Embryonic facial prominence (tissue), 1 donor: Measurements from ENCODE around the gene THY1.
"Not testable (repeated sequence)": the region's sequence is repeated elsewhere in the genome, so short reads cannot be mapped to it uniquely, and the experiment has no call there.

Experiments
- DNase-seq: peaks from one replicate; pipeline ENCODE4 v3.0.0-alpha.2; 2016; ENCODE audit errors: extremely low spot score

THY1 gene

DNA sequence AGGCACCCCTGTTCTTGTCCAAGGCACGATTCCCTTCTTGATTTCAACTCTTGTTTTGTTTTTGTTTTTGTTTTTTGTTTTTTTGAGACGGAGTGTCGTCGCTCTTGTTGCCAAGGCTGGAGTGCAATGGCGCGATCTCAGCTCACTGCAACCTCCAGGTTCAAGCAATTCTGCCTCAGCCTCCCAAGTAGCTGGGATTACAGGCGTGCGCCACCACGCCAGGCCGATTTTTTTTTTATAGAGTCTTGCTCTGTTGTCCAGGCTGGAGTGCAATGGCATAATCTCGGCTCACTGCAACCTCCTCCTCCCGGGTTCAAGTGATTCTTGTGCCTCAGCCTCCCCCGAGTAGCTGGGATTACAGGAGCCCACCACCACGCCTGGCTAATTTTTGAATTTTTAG, 40.5 kb downstream of the THY1 start:
- DNase-seq, result not testable (repeated sequence)

DNA sequence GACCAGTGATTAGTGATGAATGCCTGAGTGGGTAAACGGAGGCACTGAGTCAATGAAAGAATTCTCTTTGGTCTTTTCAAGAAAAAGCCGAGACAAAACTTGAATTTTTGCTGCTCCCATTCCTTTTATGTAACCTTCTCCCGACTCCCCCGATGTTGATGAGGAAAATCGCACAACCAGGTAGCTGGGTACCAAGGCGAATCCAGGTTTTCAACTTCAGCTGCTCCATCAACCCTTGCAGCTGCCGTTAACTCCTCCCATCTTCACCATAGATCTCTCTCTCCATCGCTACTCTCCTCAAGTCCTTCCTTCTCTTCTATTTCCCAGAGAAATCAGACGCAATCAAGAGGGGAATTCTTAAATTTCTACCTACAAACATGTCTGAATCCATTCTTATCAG, 40.9 kb downstream of the THY1 start:
- DNase-seq, result no peak

DNA sequence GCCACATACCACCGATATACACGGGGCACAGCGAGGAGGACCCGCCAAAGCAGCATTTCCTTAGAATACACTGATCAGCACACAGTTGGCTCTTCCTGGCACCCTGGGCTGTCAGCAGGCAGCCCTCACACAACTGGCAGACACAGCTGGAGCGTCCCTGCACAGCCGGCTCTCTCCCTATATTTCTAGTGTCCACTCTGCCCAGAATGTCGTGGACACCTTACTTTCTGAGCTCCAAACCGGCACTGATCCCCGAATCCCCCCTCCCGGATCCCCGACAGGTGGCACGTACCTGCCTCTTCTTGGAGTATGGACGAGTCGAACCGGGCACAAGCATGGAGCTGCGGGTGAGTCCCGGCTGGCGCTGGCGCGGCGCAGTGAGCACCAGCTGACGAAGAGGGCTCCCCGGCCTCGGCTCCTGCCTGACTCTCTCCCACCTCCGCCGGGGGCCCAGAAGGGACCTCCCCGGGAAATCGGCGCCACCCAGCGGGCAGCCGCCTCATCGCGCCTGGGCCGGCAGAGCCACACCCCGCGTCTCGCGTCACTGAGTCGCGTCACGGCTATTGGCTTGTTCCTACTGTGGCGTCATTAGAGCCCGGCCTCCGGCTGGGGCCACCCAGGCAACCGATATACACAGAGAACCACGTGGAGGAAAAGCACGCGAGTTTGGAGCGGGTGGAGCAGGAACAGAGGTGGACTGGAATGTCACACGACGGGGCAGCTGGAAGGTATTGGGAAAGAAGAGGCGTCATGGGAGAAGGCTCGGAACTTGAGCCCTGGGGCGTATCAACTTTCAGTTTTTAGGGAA, 41.6 kb downstream of the THY1 start, which contains the start of gene USP2:
USP2 (minus strand) TSS at position 510 of the 808 bp plus-strand sequence. CDS start 8,210 bp downstream, outside the sequence.
- peak; percentile 95 for DNase-seq

DNA sequence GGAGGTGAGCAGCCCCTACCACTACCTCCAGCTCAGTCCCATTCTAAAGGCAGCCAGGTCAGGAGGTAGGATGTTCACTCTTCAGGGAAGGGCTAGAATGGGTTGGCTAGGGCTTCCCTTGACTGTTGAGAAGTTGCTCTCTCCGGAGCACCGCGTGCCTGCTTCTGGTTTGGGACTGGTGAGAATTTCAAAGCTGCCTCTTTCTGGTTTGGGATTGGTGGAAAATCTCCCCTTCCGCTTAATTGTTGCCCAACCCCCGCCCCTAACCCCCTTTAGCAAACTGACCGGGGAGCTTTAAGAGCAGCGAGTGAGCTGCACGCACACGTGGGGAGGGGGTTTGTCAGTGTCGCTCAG, 42.2 kb downstream of the THY1 start:
- no peak for DNase-seq

DNA sequence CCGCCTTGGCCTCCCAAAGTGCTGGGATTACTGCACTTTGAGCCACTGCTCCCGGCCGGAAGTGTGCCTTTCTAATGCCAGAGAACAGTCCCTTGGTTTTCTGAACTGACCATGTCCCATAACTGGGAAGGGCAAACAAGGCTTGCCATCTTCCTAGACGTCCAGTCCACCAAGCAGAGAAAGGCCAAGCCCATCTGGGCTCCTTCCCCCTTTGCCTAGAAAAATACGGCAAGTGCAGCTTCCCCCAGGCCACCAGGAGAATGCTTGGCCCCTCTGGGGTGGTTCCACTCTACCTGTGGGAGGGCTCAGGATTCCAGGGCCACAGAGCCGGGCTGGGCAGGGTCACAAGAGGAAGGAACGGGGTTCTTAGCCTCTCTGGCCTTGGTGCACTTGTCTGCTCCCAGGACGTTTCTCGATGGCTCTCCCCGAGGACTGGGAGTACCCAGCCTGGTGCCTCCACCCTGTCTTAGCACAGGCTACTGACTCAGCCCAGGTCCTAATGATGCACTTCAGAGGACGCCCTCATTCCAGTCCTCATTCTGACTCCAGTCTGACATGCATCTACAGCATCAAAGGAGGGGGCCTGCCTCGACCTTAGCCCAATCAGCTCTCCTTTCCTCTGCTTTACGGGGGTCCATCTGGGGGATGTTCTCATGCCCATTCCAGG, 42.7 kb downstream of the THY1 start:
- no peak for DNase-seq

DNA sequence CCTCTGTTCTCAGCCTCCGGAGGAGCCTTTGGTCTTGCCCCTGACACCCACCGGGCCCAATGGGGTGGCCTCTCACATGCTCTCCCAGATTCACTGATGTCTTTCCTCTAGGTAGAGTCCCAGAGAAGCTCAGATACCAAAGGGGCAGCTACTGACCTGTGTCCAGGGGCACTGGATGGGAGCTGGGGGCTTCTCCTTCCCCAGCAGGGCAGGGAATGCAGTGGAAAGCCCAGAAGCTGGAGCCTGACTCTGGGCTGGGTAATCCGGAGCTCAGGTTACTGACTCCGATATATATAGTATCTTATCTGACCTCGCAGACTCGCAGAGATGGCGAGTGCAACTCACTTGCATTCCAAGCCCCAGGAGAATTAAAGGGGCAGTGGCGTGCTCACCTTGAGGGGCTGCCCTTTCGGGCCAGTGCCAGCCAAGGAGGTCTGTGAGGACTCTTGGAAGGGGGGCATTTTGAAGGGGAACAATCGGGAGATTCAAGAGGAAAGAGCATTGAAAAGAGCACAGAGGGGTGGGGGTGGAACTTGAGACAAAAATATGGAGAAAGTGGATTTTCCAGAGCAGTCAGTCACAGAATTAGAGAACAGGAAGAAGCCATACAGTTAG, 44.0 kb downstream of the THY1 start:
- DNase-seq, result no peak

GRCh38 chr11:119377961-119378667, 44.9 kb downstream of the THY1 start:
- DNase-seq, result no peak

DNA sequence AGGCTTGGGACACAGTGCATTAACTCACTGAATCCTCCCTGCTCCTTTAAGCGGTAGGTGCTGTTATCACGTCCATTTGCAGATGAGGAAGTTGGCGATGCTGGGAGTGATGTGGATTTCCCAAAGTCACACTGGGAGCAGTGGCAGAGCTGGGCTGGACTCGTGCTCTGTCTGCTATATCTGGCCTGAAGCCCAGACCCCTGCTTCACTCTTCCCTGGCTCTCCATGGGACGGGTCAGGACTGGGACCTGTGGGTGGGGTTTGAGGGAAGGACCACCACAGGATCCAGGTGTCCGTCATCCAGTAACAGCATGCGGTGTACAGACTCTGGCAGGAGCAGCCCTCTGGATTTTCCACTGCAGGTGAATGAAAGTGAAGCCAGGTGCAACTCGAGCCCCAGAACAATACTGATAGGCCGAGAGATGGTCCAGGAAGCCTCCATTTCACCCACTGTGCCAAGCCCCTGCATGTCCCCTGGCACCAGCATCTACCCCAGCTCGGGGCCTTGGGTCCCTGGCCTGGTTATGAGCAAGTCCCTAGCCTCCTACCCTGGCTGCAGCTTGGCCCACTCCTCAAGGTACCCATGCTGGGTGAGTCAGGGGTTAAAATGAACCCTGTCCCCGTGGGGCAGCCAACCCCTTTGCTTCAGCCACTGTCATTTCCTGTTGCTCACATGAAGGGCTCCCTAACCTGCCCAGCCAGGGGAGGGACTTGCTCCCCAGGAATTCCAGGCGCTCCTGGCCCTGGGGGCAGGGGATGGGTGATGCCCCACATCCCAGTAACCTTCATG, 45.7 kb downstream of the THY1 start:
- no peak for DNase-seq

DNA sequence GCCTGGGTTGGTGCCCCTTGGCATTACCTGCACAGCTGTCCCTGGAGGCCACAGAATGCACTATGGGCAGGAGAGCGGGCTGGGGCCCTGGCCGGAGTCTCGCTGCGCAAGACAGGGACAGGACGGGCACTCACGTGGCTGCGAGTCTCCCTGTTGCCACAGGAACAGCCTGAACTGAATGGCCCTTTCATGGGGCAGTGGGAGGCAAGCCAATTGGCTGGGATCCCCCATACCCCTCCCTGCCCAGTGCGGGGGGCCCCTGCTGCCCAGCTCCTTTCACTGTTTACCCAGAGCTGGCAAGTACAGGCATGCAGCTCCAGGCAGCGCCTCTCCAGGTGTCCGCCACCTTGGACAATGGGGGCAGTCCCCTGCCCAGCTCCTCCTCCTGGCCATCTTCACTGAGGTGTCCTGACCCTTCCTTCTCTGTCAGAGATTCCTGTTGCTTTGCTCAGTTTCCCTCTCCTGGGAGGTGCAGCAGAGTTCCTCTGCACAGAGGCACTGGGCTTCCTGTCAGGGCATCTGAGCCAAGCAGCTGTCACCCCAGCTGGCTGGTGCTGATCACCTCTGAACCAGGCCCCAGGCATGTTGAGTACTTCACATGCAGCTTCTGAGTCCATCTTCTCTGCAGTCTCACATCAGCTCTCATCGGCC, 46.6 kb downstream of the THY1 start:
- DNase-seq, result no peak

DNA sequence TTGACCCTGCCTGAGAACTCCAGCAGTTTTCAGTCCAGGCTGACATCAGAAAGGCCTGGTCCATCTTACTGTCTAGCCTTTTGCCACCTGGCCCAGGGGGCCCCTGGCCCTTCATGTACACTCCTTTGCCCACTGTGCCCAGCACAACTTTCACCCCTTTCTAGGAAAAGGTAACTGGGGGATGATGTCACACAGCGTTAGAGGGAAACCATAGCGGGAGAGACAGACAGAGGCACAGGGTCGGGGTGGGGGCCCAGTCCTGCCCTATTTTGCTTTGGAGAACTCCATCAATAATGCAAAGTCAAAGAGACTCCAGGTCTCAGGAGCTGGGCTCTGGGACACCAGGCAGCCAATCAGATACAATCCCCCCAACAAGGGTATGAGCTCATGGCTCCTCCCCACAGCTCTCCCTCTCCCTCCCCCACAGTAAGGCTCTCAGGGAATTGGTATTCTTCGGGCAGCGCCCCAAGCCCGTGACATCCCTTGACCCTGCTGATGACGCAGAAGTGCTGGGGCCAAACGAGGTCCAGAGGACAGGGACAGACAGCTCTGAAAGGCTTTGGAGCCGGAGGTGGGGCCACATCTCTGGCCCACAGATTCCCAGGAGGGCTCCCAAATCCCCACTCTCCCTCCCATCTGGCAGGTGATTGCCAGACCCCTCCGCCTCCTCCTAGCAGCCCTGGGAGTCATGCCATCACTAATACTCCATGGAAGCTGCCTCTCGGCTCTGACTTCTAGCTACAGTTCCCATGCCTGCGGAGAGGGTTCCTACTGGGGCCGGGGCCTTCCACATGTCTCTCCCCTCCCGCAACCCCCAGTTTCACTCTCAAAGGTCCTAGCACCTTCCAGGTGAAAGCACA, 47.4 kb downstream of the THY1 start:
- no peak for DNase-seq

DNA sequence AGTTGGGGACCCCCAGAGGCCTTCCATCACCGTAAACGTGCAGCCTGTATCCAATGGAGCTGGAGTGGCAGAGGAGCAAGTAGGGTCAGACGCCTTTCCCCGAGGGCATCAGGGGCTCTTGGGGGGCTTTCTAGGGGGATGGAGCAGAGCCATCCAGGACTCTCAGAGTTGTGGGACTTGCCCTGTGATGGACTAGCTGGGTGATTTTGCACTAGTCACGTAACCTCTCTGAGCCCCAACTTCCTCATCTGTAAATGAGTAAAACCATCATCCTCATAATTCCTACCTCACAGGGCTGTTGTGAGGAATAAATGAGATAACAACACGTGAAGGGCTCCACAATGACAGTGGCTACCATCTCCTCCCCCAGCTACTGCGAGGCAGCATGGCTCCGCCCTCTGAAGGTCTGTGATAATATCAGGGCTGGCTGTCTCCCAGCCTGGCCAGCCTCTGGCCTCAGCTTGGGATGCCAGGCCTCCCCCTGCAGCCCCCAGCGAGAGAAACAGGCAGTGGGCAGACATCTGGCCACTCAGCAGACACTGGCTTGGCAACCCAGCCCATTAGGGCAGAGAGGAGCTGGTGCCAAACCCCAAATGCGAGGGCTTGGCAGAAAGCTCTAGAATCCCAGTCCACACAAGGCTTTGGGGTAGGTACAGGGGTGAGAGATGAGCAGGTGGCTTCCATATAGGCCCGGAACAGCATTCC, 48.2 kb downstream of the THY1 start:
- DNase-seq, result no peak

DNA sequence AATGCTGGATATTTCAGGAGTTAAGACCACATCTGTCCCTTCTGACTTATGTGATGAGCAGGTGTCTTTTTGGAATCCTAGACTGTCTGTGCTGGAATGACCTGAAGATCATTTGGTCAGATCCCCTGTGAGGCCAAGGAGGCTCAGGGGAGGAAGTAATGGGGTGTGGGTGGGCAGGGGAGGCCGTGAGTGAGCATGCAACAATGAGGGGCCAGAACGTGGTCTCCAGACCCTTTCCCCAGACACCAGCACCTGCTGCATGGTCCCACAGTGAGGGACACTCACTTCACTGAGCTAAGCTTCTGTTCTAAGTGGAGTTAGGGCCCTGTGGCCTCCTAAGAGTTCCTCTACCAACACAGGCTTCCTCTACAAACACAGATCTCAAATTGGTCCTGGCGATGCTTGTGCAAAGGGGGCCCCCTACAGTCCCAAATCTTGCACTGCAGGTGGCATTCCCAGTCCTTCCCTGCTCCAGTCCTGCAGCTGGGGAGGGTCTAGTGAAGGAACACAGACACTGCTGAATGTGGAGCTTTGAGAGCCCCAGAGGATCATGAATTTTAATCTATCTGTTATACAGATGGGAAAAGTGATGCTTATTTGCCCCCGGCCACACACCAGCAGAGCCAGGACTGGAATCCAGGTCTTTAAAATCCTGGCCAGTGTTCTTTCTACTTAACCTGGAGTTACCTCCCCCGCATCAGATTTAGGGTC, 48.9 kb downstream of the THY1 start:
- no peak for DNase-seq

GRCh38 chr11:119373059-119373920, 49.7 kb downstream of the THY1 start:
- DNase-seq, result no peak

DNA sequence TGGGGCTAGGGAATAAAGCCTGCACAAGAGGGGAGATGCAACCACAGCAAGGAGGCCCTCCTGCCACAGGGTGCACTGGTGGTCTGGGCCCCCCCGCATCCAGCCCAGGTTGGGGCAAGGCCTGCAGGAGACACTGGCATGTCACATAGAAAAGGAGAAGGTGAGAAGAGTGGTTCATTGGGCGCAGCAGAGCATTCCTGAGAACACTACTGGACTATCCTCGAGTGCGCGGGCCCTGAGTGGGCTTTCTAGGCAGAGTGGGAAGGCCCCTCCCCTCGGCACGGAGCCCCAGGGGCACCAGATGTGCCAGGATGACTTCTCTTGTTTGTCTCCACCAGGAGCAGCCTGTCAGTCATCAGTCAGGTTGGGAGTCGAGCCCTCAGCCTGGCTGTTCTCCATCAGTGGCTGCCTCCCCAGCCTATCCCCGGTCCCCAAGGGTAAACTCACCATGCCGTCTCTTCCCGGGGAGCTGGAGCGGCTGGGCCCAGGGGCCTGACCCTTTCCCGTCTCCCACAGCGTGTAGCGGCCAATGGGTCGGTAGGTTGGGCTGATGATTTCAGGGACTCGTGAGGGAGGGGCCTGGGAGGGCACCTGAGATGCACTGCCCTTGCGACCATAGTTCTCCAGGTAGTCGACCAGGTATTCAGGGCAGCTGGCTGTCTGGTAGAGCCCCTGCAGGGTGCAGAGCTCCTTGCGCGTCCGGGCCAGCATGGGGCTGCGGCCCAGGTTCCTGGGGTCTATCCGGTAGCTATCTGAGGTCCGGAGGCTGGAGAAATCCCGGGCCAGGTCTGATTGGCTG, 50.5 kb downstream of the THY1 start:
- DNase-seq, result no peak

- DNase-seq, result no peak
Measured at GRCh38 chr11:119371778-119372182, 51.2 kb downstream of the THY1 start.

- no peak for DNase-seq
Measured at GRCh38 chr11:119371067-119371601, 51.8 kb downstream of the THY1 start.
